Neural cell (in vitro differentiated cells): ENCODE data around the gene UGT1A6.

Experiments
- CTCF ChIP-seq: fragments of 450-650 bp; IDR thresholded peaks from 2 replicates; pipeline ENCODE4 v1.5.1; 2014; ENCODE audit warnings: antibody characterized with exemption, mild to moderate bottlenecking, moderate library complexity; ENCODE audit not compliant: poor library complexity, severe bottlenecking
- EZH2 ChIP-seq: fragments of 200-600, 300-800 bp; shearing (Covaris generic), sonication (generic); IDR thresholded peaks from 2 replicates; pipeline ENCODE4 v1.6.1; 2014; ENCODE audit warnings: antibody characterized with exemption, low read length, borderline replicate concordance, mild to moderate bottlenecking; ENCODE audit not compliant: insufficient read depth, poor library complexity, severe bottlenecking
- MXI1 ChIP-seq: fragments of 450-650 bp; conservative IDR thresholded peaks from 2 replicates; pipeline ENCODE4 v1.6.1; 2014; ENCODE audit warnings: antibody characterized with exemption, mild to moderate bottlenecking; ENCODE audit not compliant: poor library complexity, severe bottlenecking
- REST ChIP-seq: IDR thresholded peaks from 2 replicates; pipeline ENCODE4 v1.6.1; 2012; ENCODE audit warnings: borderline replicate concordance

DNA sequence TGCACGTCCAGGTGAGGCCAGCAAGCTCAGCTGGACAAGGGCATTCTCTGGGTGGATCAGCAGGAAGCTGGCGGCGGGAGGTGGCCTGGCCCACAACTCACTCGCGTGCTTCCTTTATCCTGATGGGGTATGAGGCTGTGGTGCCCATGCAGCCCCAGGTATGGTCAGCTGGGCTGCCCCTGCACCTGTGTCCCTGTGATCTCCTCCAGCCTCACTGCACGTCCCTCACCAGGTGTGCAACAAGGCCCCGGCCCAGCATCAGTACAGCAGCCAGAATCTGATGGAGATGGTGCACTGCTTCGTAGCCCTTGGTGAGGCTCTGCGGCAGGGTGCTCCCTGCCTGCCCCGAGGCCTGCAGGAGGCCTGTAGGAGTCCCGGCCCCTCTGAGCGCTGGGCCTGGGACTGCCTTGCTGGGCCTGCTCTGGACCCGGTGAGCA, 103.1 kb downstream of the UGT1A6 start:
- TF ChIP-seq CTCF: no peak
- TF ChIP-seq EZH2: no peak
- TF ChIP-seq MXI1: no peak
- no peak for TF ChIP-seq REST
